Stimulated activated effector memory CD8-positive, alpha-beta T cell treated with anti-CD3 and anti-CD28 coated beads, Interleukin-12 subunit alpha, Interleukin-12 subunit beta, amount 100 ng/mL, for 72 hours (primary cell): ENCODE results near the gene SCN3A.

Experiments used
- ATAC-seq: fragments of 150-1000 bp; cut with Tn5 transposase; 2 replicates; pipeline ENCODE4 v1.10.0; 2021
- DNase-seq, 2 donors: peaks; one replicate each; pipeline ENCODE4 v3.0.0; 2021 to 2022; ENCODE audit warnings: low spot score in 2 of 2
- H3K27ac Mint-ChIP-seq: one replicate; pipeline ENCODE4 v1.8.0; 2022; ENCODE audit warnings: mild to moderate bottlenecking, mixed read lengths
- H3K36me3 Mint-ChIP-seq: one replicate; pipeline ENCODE4 v1.8.0; 2022; ENCODE audit warnings: mild to moderate bottlenecking, mixed read lengths
- H3K4me1 Mint-ChIP-seq: one replicate; pipeline ENCODE4 v1.8.0; 2022; ENCODE audit warnings: mixed read lengths
- H3K4me3 Mint-ChIP-seq: one replicate; pipeline ENCODE4 v1.8.0; 2022; ENCODE audit warnings: mild to moderate bottlenecking, mixed read lengths
- H3K9me3 Mint-ChIP-seq: one replicate; pipeline ENCODE4 v1.8.0; 2022; ENCODE audit warnings: mixed read lengths

Gene SCN3A

DNA sequence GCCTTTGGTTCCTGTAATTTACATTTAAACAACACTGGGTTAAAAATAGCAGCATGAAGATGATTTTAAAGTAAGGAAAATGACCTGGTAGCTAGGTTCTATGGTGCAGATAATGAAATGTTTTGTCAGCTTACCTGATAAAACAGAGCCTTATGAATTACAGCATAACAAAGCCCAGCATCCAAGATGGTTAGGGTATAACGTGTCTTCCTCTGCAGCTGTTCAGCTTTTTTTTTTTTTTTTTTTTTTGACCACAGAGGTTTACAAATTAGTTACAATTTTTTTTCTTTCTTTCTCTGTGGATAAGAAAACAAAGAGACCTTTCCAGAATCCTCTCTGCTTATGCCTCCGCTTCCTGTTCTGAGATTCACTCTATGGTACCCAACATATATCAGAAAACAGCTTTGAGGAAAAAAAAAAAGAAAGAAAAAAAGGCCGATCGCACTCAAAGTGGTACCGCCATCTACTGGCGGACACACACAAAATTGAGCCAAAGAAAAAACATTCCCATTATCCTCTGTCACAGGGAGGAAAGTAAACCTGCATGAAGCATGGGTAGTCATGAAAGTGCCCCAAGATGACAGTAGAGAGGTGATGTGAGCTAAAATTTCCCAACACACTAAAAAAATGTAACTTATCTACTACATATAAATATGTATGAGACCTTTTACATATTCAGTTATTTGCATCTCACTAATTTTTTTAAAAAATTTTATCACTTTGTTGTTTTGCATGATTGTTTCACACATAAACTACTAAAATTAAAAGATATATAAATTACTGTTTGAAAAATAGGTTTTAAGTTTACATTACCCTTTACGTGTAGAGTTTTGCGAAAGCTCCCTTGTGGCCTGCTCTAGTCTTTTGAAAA is at the start of gene SCN3A:
TSS of gene SCN3A (minus strand) at position 362 of the 871 bp plus-strand sequence. CDS start 27,656 bp downstream, outside the sequence.
- H3K4me3 Mint-ChIP-seq = no peak within 1 kb of the TSS
- no peak for ATAC-seq
- no peaks in the 10 kb centered on the region for H3K36me3 Mint-ChIP-seq
- H3K9me3 Mint-ChIP-seq = no peaks in the 10 kb centered on the region
- H3K4me1 Mint-ChIP-seq = no peaks in the 10 kb centered on the region
- H3K27ac Mint-ChIP-seq = no peak within 1 kb of the TSS
- DNase-seq = no peak

DNA sequence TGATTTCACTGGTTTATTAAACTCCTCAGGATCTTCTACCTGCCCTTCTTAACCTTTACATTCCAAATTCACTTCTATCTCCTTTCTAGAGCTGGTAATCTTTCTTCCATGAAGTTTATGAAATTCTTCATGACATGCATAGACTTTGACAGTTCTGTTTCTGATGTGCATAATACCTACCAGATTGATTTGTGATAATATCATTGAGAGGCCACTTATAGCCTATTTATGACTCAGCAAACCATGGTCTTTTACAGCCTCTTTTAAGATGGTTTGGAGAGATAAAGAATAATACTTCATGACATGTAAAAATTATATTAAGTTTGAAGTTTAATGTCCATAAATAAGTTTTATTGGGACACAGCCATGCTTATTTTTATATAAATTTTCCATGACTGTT is 49.3 kb upstream of the SCN3A start:
- no peak overlapping the region for H3K4me3 Mint-ChIP-seq
- H3K9me3 Mint-ChIP-seq = no peaks in the 10 kb centered on the region
- H3K27ac Mint-ChIP-seq = no peak overlapping the region
- H3K36me3 Mint-ChIP-seq = no peaks in the 10 kb centered on the region
- H3K4me1 Mint-ChIP-seq = no peaks in the 10 kb centered on the region
- DNase-seq (no peak), ATAC-seq (no peak)

DNA sequence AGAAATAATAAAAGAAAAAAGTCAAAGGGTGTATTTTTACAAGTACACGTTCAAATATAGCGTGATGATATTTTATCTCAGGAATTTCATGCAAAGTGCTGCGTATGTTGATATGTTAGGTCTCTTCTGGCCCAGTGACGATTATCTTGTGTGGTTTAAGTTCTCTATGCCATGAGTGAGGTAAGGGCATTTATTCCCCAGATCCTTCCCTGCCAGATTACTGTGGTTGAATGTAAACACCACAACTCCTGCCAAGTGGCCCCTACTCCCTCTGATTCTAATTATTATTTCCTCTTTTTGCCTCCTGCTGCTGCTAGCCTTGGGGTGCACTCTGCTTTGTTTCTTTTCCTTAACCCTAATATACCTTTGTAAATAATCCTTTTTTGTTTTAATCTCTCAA is 47.5 kb upstream of the SCN3A start:
- Mint-ChIP-seq H3K4me1 (no peaks in the 10 kb centered on the region), H3K36me3 (no peaks in the 10 kb centered on the region), H3K9me3 (no peaks in the 10 kb centered on the region), H3K27ac (no peak overlapping the region), H3K4me3 (no peak overlapping the region)
- DNase-seq = no peak
- no peak for ATAC-seq

DNA sequence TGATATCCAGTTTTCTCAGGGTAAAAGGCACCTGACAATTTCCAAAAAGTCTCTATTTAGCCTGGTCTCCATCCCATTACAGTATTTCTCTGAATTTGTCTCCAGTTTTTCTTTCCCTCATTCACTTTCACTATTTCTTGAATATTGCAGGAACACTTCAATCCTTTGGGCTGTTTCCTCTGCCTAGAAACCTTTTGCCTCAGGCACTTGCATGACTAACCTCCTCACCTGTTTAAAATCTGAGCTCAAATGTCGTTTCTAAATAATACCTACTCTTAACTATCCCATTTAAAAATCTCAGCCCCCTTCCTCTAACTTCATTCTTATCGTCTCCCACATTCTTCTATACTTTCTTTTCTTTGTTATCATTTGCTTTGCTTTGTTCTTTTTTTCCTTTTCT is 44.4 kb upstream of the SCN3A start:
- Mint-ChIP-seq H3K4me3 (no peak overlapping the region), H3K27ac (no peak overlapping the region), H3K4me1 (no peaks in the 10 kb centered on the region), H3K9me3 (no peaks in the 10 kb centered on the region), H3K36me3 (no peaks in the 10 kb centered on the region)
- no peak for ATAC-seq
- DNase-seq = no peak

DNA sequence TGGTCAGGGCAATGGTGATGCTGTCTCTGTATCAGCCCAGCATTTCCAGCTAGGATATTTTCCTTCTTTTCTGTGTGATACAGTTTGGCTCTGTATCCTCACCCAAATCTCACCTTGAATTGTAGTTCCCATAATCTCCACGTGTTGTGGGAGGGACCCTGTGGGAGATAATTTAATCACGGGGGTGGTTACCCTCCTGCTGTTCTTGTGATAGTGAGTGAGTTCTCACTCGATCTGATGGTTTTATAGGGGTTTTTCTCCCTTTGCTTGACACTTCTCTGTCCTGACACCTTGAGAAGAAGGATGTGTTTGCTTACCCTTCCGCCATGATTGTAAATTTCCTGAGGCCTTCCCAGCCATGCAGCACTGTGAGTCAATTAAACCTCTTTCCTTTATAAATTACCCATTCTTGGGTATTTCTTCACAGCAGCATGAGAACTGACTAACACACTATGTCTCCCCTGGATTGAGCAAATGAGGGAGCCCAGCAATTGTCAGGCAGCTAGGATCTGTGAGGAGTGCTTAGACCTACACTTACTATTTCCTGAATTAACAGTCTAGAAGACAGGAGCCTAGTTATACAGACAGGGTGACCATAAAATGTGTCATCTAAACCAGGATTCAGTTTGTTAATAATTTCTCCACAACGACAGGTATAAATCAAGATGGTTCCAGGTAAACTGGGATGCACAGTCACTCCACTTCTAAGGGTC is 41.4 kb upstream of the SCN3A start:
- no peak for DNase-seq
- no peak for ATAC-seq
- H3K27ac Mint-ChIP-seq = no peak overlapping the region
- no peaks in the 10 kb centered on the region for H3K4me1 Mint-ChIP-seq
- no peak overlapping the region for H3K4me3 Mint-ChIP-seq
- no peaks in the 10 kb centered on the region for H3K9me3 Mint-ChIP-seq
- no peaks in the 10 kb centered on the region for H3K36me3 Mint-ChIP-seq

DNA sequence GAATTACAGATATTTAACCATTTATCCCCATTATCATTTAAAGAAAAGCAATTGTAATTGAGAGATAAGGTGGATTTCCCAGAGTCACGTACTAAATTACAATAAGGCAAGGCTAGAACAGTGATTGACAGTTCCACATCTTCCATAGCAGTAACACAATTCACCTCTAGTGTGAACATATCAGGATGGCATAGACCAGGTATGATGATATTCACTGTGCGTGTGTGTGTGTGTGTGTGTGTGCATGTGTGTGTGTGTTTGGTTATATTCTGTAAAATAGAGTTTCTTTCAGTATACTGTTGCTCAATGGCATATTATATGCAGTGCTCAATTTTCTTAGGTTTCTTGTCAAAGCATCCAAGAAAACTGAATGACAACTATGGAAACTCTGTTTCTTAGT is 37.1 kb upstream of the SCN3A start:
- no peaks in the 10 kb centered on the region for H3K4me1 Mint-ChIP-seq
- no peak for DNase-seq
- no peaks in the 10 kb centered on the region for H3K9me3 Mint-ChIP-seq
- no peaks in the 10 kb centered on the region for H3K36me3 Mint-ChIP-seq
- no peak for ATAC-seq
- no peak overlapping the region for H3K27ac Mint-ChIP-seq
- H3K4me3 Mint-ChIP-seq = no peak overlapping the region

DNA sequence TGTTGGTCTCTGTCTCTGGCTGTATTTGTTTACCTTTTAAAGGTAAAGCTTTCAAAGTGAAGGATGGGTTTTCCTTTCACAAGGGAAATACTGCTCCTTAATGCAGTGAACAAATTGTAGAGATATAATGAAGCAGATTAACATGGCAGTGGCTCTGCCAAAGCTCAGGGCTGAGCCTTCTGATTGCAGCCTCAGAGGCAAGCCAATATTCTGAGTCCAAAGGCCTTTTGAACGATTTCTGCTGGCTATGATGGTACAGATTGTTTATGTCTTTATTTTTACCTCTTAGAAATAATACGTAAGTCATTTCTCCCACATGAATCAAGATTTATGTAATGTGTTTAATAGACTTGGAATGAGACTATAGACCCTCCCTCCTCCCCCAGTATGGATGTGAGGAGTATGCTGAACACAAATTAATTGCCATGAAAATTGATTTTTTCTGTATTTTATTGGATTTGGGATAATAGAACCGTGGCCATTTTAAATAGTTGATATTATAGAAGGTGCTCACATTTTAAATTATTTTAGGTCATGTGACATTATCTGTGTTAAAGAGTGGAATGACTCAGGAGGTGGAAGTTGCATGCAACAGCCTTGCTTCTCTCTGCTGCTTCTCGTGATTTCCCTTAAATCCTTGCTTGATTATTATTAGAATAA is 36.1 kb upstream of the SCN3A start:
- Mint-ChIP-seq H3K4me1 (no peaks in the 10 kb centered on the region), H3K36me3 (no peaks in the 10 kb centered on the region), H3K9me3 (no peaks in the 10 kb centered on the region), H3K27ac (no peak overlapping the region), H3K4me3 (no peak overlapping the region)
- ATAC-seq (no peak), DNase-seq (no peak)

DNA sequence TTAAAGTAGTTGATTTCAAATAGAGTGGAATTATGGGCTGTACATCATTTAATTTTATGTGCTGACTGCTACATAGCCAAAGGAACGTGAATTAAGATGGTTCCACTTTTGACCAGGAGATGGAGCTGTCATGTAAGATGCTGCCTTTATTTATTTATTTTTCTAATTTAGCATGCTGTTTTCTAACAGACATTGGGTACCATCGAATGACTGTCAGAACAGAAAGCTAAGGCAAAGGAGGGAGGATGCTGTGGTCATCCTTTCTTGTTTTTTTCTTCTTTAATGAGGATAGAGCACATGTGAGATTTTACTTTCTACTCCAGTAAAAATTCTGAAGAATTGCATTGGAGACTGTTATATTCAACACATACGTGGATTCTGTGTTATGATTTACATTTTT is 35.4 kb upstream of the SCN3A start, which contains the start of gene SCN2A:
TSS of gene SCN2A (plus strand) at position 185 of the 400 bp plus-strand sequence. CDS start 56,410 bp downstream, outside the sequence.
- Mint-ChIP-seq H3K9me3 (no peaks in the 10 kb centered on the region), H3K4me3 (no peak within 1 kb of the TSS), H3K27ac (no peak within 1 kb of the TSS), H3K36me3 (no peaks in the 10 kb centered on the region), H3K4me1 (no peaks in the 10 kb centered on the region)
- no peak for ATAC-seq
- DNase-seq = no peak

DNA sequence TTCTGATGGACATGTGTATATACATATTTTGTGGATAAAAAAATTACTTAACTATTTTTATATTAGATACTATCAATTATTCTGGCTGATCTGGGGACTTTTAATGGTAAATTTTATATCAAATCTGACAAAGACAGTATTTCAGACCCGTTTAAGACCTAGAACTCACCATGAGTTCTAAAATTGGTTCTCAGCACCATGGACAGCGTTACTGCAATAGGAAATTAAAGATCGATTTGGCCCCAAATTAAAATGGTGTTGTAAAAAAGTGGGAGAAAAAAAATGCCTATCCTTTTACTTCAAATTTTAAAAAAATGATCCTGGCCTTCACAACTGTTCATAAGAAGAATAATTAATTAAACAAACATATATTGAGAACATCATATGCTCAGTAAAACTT is 34.4 kb upstream of the SCN3A start:
- H3K9me3 Mint-ChIP-seq = no peaks in the 10 kb centered on the region
- DNase-seq = no peak
- H3K27ac Mint-ChIP-seq = no peak overlapping the region
- no peak overlapping the region for H3K4me3 Mint-ChIP-seq
- ATAC-seq = no peak
- no peaks in the 10 kb centered on the region for H3K4me1 Mint-ChIP-seq
- H3K36me3 Mint-ChIP-seq = no peaks in the 10 kb centered on the region

DNA sequence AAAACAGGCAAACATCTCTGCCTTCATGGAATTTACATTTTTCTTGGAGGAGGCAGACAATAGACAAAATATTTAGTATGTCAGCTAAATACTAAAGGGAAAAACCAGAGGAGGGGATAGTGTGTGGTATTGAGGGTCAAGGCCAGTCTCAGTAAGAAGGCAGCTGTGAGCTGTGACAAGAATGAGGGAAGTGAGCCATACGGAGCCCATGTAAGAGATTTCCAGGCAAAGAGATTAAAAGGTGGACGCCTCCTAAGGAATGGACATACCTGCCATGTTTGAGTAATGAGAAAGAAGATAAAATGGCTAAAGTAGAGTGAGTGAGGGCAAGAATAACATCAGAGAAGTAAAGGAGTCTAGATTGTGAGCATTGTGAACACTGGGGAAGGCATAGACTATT is 33.2 kb upstream of the SCN3A start:
- Mint-ChIP-seq H3K36me3 (no peaks in the 10 kb centered on the region), H3K4me1 (no peaks in the 10 kb centered on the region), H3K4me3 (no peak overlapping the region), H3K27ac (no peak overlapping the region), H3K9me3 (no peaks in the 10 kb centered on the region)
- no peak for DNase-seq
- ATAC-seq = no peak

DNA sequence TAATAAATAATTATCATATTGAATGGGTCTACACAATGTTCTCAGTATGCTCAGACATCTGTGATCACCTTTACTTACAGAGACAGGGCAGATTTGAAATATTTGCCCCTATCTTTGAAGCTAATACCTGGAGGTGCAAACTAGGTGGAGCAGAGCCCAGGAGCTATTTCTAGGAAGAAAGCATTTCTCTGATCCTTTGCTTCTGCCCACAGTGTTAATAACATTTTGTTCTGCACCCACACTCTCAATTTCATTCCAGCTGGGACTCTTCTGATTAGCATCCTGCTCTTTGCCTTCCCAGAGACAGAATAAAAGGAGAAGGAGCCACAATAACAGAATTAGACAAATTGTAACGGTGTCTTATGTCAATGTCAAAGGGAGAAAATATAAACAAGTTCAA is 23.7 kb upstream of the SCN3A start:
- Mint-ChIP-seq H3K4me1 (no peaks in the 10 kb centered on the region), H3K4me3 (no peak overlapping the region), H3K36me3 (no peaks in the 10 kb centered on the region), H3K9me3 (no peaks in the 10 kb centered on the region), H3K27ac (no peak overlapping the region)
- ATAC-seq (no peak), DNase-seq (no peak)

DNA sequence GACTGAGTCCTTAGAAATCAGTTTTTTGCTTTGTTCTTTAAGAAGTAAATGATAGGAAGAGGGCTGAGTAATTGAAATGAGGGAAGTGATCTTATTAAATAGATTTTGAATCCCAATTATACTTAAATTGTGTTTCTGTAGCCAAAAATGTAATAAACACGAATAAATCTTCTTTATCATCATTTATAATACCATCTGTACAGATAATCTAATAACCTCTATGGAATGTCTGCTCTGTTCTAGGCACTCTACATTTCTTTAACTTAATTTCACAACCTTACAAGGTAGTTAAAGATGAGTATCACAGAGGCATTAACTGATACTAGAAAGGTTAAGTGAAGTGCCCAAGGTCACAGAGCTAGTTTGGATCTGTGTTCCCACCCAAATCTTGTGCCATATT is 21.1 kb upstream of the SCN3A start:
- no peaks in the 10 kb centered on the region for H3K36me3 Mint-ChIP-seq
- DNase-seq (no peak), ATAC-seq (no peak)
- no peak overlapping the region for H3K27ac Mint-ChIP-seq
- no peaks in the 10 kb centered on the region for H3K4me1 Mint-ChIP-seq
- H3K4me3 Mint-ChIP-seq = no peak overlapping the region
- no peaks in the 10 kb centered on the region for H3K9me3 Mint-ChIP-seq

DNA sequence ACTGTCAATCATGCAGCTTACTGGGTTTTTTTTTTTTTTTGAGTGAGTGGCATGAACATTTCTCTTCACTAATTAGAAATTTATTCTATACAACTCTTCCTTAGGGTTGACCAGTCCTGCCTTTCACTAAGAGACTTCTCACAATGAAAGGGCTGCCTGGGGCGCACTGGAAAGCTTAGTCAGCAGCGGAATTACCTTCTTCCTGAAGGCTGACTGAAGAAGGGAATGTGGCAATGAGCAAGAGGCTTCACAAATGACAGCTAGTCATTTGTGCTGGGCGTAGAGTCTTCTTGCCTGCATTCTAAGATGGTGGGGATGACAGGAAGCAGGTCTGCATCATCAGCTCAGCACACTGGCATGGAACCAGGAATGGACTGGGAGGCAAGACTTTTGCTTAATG is 15.6 kb upstream of the SCN3A start:
- DNase-seq (no peak), ATAC-seq (no peak)
- no peaks in the 10 kb centered on the region for H3K4me1 Mint-ChIP-seq
- H3K36me3 Mint-ChIP-seq = no peaks in the 10 kb centered on the region
- H3K9me3 Mint-ChIP-seq = no peaks in the 10 kb centered on the region
- H3K4me3 Mint-ChIP-seq = no peak overlapping the region
- no peak overlapping the region for H3K27ac Mint-ChIP-seq

DNA sequence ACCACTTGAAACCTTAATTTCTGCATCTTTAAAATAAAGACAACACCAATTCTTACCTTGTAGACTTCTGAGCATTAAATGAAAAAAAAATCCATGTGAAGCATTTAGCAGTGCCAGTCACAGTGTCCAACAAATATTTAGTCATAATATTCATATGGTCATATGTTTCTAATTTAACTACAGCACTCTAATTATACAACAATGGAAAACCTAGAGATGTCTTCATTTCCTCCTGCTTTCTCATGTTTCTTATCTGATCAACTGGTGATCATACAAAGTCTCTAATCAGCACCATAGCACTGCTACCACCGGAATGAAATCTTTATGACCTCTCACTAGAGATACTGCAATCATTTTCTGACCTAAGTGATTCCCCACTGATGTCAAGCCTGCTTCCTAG is 10.2 kb upstream of the SCN3A start:
- Mint-ChIP-seq H3K4me1 (no peaks in the 10 kb centered on the region), H3K9me3 (no peaks in the 10 kb centered on the region), H3K27ac (no peak overlapping the region), H3K4me3 (no peak overlapping the region), H3K36me3 (no peaks in the 10 kb centered on the region)
- DNase-seq = no peak
- ATAC-seq = no peak

DNA sequence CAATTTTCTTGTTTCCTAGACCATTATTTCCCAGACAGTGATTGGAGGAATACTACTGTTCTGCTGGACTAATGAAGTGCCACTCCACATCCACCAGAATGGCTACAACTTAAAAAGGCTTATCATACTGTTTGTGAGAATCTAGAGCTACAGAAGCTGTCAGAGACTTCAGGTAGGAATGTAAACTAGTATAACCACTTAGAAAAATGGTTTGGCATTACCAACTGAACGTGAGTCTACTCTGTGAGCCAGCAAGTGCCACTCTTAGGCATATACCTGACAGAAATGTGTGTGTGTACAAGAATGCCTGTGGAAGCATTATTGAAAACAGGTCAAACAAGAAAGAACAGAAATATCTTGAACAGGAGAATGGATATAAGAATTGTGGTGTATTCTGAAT is 4.2 kb upstream of the SCN3A start:
- Mint-ChIP-seq H3K36me3 (no peaks in the 10 kb centered on the region), H3K4me3 (no peak overlapping the region), H3K27ac (no peak overlapping the region), H3K9me3 (no peaks in the 10 kb centered on the region), H3K4me1 (no peaks in the 10 kb centered on the region)
- DNase-seq = no peak
- ATAC-seq = no peak

DNA sequence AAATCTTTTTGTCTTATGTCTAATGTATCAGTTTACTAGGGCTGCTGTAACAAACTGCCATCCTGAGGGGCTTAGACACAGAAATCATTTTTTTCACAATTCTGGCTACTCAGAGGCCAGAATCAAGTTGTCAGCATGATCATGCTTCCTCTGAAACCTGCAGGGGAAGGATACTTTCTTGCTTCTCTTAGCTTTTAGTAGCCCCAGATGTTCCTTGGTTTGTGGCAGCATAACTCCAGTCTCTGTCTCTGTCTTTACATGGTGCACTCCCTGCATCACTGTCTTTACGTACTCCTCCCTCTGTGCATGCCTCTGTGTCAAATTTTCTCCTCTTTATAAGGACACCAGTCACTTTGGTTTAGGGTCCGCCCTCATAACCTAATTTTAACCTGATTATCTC is 2.0 kb upstream of the SCN3A start:
- Mint-ChIP-seq H3K36me3 (no peaks in the 10 kb centered on the region), H3K27ac (no peak overlapping the region), H3K9me3 (no peaks in the 10 kb centered on the region), H3K4me3 (no peak overlapping the region), H3K4me1 (no peaks in the 10 kb centered on the region)
- DNase-seq (no peak), ATAC-seq (no peak)
